RWPE2 (cell line): ENCODE measurements around the gene MAP4.

ENCODE experiments used
- ATAC-seq: fragments of 200-7000 bp; cut with Tn5 transposase; 3 replicates; pipeline ENCODE4 v1.9.1; 2021; ENCODE audit warnings: low read depth
- DNase-seq: peaks from one replicate; pipeline ENCODE4 v3.0.0-alpha.2; 2020; ENCODE audit warnings: low spot score
- H3K27ac ChIP-seq: fragments of 450-650 bp; 2 replicates; pipeline ENCODE4 v1.5.1; 2017; ENCODE audit warnings: mild to moderate bottlenecking; ENCODE audit not compliant: poor library complexity, severe bottlenecking
- H3K27me3 ChIP-seq: fragments of 250-450 bp; sonication (Bioruptor Pico); 2 replicates; pipeline ENCODE4 v1.5.1; 2021; ENCODE audit warnings: mild to moderate bottlenecking, moderate library complexity; ENCODE audit not compliant: insufficient read depth, poor library complexity, severe bottlenecking
- H3K36me3 ChIP-seq: fragments of 250-450 bp; sonication (Bioruptor Pico); 2 replicates; pipeline ENCODE4 v1.5.1; 2020; ENCODE audit warnings: low read depth, mild to moderate bottlenecking, moderate library complexity
- H3K4me1 ChIP-seq: fragments of 250-450 bp; sonication (Bioruptor Pico); 2 replicates; pipeline ENCODE4 v1.5.1; 2021; ENCODE audit warnings: mild to moderate bottlenecking, moderate library complexity; ENCODE audit not compliant: insufficient read depth, poor library complexity, severe bottlenecking
- H3K4me3 ChIP-seq: fragments of 250-450 bp; sonication (Bioruptor Pico); 2 replicates; pipeline ENCODE4 v1.5.1; 2021; ENCODE audit warnings: mild to moderate bottlenecking, moderate library complexity; ENCODE audit not compliant: severe bottlenecking
- H3K9me3 ChIP-seq: fragments of 250-450 bp; sonication (Bioruptor Pico); 2 replicates; pipeline ENCODE4 v1.5.1; 2021; ENCODE audit warnings: mild to moderate bottlenecking, moderate library complexity; ENCODE audit not compliant: severe bottlenecking
- CTCF ChIP-seq: fragments of 450-650 bp; IDR thresholded peaks from one replicate; pipeline ENCODE4 v1.5.1; 2017; ENCODE audit warnings: mild to moderate bottlenecking, moderate library complexity; ENCODE audit not compliant: poor library complexity, severe bottlenecking

MAP4 gene

GRCh38 chr3:47848599-47849117 is 167.6 kb downstream of the MAP4 start:
- Histone ChIP-seq H3K27ac (no peak overlapping the region), H3K27me3 (no peaks in the 10 kb centered on the region), H3K36me3 (peaks cover 89% of the 10 kb centered on the region), H3K9me3 (no peaks in the 10 kb centered on the region), H3K4me1 (no peaks in the 10 kb centered on the region), H3K4me3 (no peak overlapping the region)
- TF ChIP-seq CTCF, result no peak
- DNase-seq, result no peak
- ATAC-seq, result no peak

- Histone ChIP-seq H3K27me3 (no peaks in the 10 kb centered on the region), H3K27ac (no peak overlapping the region), H3K36me3 (peaks cover 91% of the 10 kb centered on the region), H3K9me3 (no peaks in the 10 kb centered on the region), H3K4me1 (no peaks in the 10 kb centered on the region), H3K4me3 (no peak overlapping the region)
- TF ChIP-seq CTCF, result no peak
- ATAC-seq (no peak), DNase-seq (no peak)
Observed at GRCh38 chr3:47847801-47848518, 168.3 kb downstream of the MAP4 start.

DNA sequence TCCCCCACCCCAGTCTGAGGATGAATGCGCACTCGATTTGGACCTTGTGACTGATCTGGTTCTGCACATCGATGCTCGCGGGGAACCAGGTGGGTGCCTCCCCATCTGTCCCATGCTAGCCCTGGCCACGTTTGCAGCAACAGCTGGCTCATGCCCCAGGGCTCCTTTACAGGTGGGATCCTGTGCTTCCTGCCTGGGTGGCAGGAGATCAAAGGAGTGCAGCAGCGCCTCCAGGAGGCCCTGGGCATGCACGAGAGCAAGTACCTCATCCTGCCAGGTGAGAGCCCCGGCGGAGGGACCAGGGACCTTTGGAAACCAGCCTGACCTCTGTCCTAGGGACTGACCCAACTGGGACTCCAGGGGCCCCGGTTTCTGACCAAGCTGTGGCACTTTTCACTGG is 169.0 kb downstream of the MAP4 start:
- ATAC-seq (no peak), DNase-seq (no peak)
- H3K36me3 ChIP-seq, result peaks cover 91% of the 10 kb centered on the region
- H3K9me3 ChIP-seq, result no peaks in the 10 kb centered on the region
- no peaks in the 10 kb centered on the region for H3K4me1 ChIP-seq
- H3K27ac ChIP-seq, result no peak overlapping the region
- TF ChIP-seq CTCF, result no peak
- H3K4me3 ChIP-seq, result no peak overlapping the region
- H3K27me3 ChIP-seq, result no peaks in the 10 kb centered on the region

DNA sequence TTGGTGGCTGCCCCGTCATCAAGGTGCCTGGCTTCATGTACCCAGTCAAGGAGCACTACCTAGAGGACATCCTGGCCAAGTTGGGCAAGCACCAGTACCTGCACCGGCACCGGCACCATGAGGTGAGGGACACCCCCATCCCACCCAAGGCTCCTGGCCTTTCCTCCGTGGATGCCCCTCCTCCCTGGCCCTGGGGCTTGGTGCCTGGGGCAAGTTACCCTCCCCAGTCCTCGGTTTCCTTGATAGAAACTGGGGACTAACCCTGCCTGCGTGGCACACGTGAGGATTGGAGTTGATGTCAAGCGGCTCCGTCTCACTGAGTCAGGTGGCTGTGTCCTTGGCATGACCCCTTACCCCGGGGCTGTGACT is 169.4 kb downstream of the MAP4 start:
- H3K27me3 ChIP-seq, result no peaks in the 10 kb centered on the region
- H3K9me3 ChIP-seq, result no peaks in the 10 kb centered on the region
- peaks cover 91% of the 10 kb centered on the region for H3K36me3 ChIP-seq
- DNase-seq (no peak), ATAC-seq (no peak)
- H3K4me1 ChIP-seq, result no peaks in the 10 kb centered on the region
- no peak overlapping the region for H3K4me3 ChIP-seq
- no peak for TF ChIP-seq CTCF
- H3K27ac ChIP-seq, result no peak overlapping the region

DNA sequence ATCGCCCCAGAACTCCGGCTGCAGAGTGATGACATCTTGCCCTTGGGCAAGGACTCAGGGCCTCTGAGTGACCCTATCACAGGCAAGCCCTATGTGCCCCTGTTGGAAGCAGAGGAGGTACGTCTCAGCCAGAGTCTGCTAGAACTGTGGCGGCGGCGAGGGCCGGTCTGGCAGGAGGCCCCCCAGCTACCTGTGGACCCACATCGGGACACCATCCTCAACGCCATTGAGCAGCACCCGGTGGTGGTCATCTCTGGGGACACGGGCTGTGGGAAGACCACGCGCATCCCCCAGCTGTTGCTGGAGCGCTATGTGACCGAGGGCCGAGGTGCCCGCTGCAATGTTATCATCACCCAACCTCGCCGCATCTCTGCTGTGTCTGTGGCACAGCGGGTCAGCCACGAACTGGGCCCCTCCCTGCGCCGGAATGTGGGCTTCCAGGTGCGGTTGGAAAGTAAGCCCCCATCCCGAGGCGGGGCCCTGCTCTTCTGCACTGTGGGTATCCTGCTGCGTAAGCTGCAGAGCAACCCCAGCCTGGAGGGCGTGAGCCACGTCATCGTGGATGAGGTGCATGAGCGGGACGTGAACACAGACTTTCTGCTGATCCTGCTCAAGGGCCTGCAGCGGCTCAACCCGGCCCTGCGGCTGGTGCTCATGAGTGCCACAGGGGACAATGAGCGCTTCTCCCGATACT is 169.9 kb downstream of the MAP4 start:
- Histone ChIP-seq H3K4me3 (no peak overlapping the region), H3K27me3 (no peaks in the 10 kb centered on the region), H3K36me3 (peaks cover 91% of the 10 kb centered on the region), H3K9me3 (no peaks in the 10 kb centered on the region), H3K4me1 (no peaks in the 10 kb centered on the region), H3K27ac (no peak overlapping the region)
- TF ChIP-seq CTCF, result no peak
- DNase-seq (no peak), ATAC-seq (no peak)
